ENCODE measurements around the gene CRLF2.
"Not testable (repeated sequence)": the region's sequence is repeated elsewhere in the genome, so short reads cannot be mapped to it uniquely, and the experiment has no call there.

CRLF2 gene

DNA sequence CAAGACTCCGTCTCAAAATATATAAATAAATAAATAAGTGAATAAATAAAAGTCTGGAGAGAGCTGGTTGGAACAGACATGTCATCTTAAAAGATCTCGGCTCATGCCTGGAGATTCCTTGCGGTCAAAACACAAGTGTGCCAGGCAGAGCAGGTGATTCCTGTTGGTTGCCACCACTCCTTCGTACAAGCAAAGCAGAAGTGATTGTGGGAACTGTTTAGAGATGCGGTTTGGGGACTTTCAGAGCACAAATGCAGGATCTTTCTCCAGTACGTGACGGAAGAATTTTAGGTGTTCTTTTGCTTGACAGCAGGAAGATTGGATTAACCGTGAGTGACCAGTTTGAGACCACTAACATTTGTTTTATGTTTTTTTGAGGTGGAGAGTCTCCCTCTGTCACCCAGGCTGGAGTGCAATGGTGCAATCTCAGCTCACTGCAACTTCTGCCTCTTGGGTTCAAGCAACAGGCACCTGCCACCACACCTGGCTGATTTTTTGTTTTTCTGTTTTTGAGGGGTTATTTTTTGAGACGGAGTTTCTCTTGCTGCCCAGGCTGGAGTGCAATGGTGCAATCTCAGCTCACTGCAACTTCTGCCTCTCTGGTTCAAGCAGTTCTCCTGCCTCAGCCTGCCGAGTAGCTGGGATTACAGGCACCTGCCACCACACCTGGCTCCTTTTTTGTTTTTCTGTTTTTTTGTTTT lies 2.8 kb upstream of the CRLF2 start:
- no peak for DNase-seq (ENCODE audit: low read depth)

DNA sequence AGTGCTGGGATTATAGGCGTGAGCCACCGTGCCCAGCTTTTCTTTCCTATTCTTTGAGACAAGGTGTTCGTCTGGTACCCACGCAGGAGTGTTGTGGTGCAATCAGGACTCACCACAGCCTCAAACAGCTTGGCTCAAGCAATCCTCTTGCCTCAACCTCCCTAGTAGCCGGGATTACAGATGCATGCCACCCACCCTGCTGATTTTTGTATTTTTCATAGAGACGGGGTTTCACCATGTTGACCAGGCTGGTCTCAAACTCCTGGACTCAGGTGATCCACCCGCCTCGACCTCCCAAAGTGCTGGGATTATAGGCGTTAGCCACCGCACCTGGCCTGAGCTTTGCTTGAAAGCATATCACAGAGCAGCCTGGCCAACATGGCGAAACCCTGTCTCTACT lies 1.5 kb upstream of the CRLF2 start:
- DNase-seq (ENCODE audit: low read depth), result no peak

DNA sequence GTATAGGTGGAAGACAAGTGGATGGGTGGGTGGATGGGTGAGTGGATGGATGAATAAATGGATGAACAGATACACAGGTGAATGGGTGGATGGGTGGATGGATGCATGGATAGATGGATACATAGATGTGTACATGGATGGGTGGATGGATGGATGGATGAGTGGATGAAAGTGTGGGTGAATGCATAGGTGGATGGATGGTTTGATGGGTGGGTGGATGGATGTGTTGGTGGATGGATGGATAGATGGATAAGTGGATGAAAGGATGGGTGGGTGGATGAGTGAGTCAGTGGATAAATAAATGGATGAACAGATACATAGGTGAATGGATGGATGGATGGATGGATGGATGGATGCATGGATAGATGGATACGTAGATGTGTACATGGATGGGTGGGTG lies 1.6 kb downstream of the CRLF2 start:
- DNase-seq (ENCODE audit: low read depth), result no peak

DNA sequence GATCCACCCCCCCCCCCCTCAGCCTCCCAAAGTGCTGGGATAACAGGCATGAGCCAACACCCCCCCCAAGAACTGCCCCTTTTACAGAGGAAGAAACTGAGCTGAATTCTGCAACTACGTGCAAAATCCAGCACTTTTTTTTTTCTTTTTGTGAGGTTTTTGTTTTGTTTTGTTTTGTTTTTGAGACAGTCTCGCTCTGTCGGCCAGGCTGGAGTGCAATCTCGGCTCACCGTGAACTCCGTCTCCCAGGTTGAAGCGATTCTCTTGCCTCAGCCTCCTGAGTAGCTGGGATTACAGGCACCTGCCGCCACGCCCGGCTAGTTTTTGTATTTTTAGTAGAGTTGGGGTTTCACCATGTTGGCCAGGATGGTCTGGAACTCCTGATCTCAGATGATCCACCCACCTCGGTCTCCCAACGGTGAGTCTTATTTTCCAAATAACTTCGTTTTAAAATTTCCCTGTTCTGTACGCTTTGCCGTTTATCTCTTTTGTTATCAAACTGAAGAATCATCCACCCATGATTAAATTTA lies 4.9 kb downstream of the CRLF2 start:
- no peak for DNase-seq (ENCODE audit: low read depth)

- peak; percentile 53 for DNase-seq (ENCODE audit: low read depth)
Measured at GRCh38 chrX:1205681-1206611, 6.5 kb downstream of the CRLF2 start.

GRCh38 chrX:1202251-1202650 lies 10.2 kb downstream of the CRLF2 start:
- DNase-seq (ENCODE audit: low read depth), result no peak

DNA sequence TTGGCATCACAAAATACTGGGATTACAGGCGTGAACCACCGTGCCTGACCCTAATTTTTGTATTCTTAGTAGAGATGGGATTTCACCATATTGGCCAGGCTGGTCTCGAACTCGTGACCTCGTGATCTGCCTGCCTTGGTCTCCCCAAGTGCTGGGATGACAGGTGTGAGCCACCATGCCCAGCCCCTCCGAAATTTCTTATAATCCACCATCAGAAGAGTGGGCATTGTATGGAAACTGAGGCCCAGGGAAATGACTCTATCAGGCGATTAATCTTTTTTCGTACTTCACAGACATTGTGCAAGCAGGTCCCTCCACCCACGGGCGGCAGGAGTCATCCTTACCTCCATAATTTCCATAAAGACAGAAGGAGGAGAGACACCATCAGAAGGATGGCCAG lies 16.0 kb downstream of the CRLF2 start:
- no peak for DNase-seq (ENCODE audit: low read depth)

DNA sequence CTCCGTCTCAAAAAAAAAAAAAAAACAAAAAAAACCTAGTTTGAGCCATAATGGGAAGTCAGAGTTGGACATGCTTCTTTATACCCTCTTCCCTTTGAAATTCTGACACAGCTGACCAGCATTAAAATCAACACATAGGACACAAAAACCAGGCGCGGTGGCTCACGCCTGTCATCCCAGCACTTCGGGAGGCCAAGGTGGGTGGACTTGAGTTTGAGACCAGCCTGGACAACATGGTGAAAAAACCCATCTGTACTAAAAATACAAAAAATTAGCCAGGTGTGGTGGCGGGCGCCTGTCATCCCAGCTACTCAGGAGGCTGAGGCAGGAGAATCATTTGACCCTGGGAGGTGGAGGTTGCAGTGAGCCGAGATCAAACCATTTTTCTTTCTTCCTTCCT lies 20.3 kb downstream of the CRLF2 start:
- DNase-seq (ENCODE audit: low read depth), result not testable (repeated sequence)

DNA sequence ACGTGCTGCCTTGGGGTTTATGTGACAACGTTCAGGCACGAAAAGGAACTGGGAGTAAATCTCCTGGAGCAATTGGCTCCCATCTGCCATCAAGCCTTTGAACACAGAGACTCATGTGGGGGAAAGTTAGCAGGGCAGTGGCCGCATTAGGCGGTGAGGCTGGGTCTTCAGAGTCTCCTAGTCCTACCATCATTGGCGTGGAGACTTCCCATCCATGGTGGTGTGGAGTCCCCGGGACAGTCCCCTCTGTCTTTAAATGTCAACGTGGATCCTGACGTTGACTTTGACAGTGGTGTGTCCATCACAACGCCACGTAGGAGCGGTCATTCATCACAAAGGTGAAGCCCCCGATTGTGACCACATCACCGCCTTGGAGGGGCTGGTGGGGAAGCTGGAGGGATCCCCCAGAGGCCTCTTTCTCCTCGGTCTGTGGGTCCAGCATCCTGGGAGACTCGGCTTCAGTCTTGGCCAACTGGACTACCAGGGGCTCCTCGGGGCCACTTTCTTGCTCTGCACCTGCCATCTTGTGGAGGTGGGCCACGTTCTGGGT lies 21.8 kb downstream of the CRLF2 start:
- no peak for DNase-seq (ENCODE audit: low read depth)

GRCh38 chrX:1185561-1185960 lies 26.9 kb downstream of the CRLF2 start:
- no peak for DNase-seq (ENCODE audit: low read depth)

DNA sequence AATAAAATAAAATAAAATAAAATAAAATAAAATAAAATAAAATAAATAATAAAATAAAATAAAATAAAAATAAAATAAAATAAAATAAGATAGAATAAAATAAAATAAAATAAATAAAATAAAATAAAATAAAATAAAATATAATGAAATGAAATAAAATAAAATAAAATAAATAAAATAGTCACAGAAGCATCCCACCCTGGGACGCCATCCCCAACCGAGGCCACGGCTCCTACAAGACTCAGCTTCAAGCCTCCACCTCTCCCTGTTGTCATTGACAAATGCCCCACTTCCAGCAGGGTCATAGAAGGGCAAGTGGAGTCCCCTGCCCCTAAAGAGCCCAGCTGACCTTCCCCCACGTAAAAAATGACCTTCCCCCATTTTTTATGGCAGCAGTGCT lies 30.2 kb downstream of the CRLF2 start:
- no peak for DNase-seq (ENCODE audit: low read depth)

DNA sequence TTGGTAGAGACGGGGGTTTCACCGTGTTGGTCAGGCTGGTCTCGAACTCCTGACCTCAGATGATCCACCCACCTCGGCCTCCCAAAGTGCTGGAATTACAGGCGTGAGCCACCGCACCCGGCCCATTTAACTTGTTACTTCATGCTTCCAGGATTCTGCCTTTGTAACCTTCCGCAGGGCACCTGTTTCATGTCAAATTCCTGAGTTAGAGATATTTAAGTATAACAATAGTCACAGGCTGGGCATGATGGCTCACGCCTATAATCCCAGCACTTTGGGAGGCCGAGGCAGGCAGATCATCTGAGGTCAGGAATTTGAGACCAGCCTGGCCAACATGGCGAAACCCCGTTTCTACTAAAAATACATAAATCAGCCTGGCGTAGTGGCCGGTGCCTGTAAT lies 30.8 kb downstream of the CRLF2 start:
- DNase-seq (ENCODE audit: low read depth), result not testable (repeated sequence)

DNA sequence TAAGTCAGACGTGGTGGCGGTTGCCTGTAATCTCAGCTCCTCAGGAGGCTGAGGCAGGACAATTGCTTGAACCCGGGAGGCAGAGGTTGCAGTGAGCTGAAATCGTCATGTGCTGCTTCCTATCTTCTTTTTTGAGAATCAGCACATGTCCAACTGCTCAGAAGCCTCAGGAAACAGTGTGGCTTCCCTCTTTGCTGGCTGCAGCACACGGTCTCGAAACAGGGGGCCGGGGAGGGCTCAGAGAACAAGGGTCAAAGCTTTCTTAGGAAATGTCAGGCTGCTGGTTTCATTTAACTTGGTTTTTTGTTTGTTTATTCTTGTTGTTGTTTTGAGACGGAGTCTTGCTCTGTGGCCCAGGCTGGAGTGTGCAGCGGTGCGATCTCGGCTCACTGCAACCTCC lies 31.3 kb downstream of the CRLF2 start:
- DNase-seq (ENCODE audit: low read depth), result no peak

- no peak for DNase-seq (ENCODE audit: low read depth)
Measured at GRCh38 chrX:1178580-1179057, 33.8 kb downstream of the CRLF2 start.

DNA sequence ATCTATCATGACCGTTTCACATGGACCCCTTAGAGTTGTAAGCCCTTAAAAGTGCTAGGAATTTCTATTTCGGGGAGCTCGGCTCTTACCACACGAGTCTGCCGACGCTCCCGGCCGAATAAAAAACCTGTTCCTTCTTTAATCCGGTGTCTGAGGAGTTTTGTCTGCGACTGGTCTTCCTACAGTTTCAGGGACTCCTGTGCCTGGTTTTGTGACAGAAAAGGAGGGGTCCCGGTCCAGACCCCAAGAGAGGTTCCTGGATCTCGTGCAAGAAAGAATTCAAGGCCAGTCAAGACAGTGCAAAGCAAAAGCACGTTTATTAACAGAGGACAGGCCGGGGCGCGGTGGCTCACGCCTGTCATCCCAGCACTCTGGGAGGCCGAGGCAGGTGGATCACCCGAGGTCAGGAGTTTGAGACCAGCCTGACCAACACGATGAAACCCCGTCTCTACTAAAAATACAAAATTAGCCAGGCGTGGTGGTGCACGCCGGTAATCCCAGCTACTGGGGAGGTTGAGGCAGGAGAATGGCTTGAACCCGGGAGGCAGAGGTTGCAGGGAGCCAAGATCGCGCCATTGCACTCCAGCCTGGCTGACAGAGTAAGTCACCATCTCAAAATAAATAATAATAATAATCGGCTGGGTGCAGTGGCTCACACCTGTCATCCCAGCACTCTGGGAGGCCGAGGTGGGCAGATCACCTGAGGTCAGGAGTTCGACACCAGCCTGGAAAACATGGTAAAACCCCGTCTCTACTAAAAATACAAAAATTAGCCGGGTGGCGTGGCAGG lies 35.7 kb downstream of the CRLF2 start:
- DNase-seq (ENCODE audit: low read depth), result not testable (repeated sequence)

DNA sequence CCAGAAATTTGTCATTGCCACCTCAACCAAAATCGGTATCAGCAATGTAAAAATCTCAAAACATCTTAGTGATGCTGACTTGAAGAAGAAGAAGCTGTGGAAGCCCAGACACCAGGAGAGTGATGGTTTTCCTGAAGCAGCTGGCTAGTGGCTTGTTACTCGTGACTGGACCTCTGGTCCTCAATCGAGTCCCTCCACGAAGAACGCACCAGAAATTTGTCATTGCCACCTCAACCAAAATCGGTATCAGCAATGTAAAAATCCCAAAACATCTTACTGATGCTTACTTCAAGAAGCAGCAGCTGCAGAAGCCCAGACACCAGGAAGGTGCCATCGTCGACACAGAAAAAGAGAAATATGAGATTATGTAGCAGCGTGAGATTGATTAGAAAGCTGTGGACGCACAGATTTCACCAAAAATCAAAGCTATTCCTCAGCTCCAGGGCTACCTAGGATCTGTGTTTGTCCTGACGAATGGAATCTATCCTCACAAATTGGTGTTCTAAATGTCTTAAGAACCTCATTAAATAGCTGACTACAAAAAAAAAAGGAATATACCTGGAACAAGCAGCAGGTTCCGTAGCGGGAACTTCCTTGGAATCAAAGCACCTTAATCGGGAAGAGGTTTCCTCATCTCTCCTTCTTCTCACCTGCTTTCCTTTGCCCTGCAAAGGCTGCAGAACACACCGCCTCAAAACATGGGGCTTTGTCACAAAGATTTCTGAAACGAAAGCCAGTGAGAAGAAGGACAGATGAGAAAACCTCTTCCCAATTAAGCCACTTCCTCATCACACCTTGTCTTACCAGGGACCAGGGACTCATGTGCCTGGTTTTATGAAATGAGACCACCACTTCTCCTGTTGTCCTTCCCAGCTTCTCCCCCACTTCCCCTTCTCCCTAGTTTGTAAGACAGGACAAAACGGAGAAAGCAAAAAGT lies 37.6 kb downstream of the CRLF2 start:
- not testable (repeated sequence) for DNase-seq (ENCODE audit: low read depth)

DNA sequence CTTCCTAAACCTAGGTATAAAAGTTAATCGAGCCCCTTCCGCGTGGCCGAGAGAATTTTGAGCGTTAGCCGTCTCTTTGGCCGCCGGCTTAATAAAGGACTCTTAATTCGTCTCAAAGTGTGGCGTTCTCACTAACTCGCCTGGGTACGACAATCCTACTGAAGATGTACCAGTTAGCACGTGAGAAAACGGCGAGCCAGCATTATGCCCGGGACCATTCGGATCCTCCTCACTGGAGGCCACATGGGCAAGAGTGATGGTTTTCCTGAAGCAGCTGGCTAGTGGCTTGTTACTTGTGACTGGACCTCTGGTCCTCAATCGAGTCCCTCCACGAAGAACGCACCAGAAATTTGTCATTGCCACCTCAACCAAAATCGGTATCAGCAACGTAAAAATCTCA lies 39.0 kb downstream of the CRLF2 start:
- DNase-seq (ENCODE audit: low read depth), result not testable (repeated sequence)

GRCh38 chrX:1172496-1172895 lies 40.0 kb downstream of the CRLF2 start:
- no peak for DNase-seq (ENCODE audit: low read depth)

GRCh38 chrX:1171915-1172314 lies 40.5 kb downstream of the CRLF2 start:
- DNase-seq (ENCODE audit: low read depth), result not testable (repeated sequence)

GRCh38 chrX:1170243-1170642 lies 42.2 kb downstream of the CRLF2 start:
- no peak for DNase-seq (ENCODE audit: low read depth)

DNA sequence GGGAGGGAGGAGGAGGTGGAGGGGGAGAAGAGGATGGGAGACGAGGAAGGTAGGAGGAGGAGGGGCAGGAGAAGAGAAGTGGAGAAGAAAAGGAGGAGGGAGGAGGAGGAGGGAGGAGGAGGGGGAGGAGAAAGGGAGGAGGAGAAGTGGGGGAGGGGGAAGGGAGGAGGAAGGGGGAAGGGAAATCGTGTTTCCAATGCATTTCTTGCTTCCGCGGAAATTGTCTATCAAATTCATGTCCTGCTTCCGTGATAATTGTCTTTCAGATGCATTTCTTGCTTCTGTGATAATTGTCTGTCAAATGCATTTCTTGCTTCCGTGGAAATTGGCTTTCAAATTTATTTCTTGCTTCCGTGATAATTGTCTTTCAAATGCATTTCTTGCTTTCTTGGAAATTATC lies 43.3 kb downstream of the CRLF2 start:
- DNase-seq (ENCODE audit: low read depth), result no peak

All from GM04503 (cell line).